ENCODE results near the gene PSMC5. TPM values are rescaled to one million over a fixed set of nuclear protein-coding genes. Genes with fewer than 3 reads are reported as not detected.

PSMC5 gene
- total RNA-seq, 2 experiments from 2014 or later, result 157 to 195 TPM

DNA sequence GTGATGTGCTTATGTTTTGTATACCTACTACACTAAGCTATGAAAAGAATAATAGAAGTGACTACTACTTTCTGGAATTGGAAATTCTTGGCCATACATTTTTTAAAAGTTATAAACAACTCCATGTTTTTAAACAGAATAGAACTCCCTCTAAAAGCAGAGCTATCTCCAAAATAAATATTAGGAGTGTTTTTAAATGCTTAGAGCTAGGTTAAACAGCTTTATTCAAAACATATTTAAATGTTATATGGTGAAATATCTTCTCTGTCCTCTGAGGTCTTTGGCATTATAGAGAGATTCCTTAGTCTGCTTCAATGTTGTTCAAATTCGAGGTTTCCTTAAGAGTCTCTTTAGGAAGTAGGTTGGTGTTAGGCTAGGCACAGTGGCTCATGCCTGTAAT is 22.9 kb upstream of the PSMC5 start:
- Mint-ChIP-seq H3K4me3 (no peak overlapping the region), H3K27ac (no peak overlapping the region), H3K36me3 (peaks cover 59% of the 10 kb centered on the region), H3K27me3 (no peaks in the 10 kb centered on the region), H3K4me1 (peaks cover 5% of the 10 kb centered on the region), H3K9me3 (ENCODE audit: low read depth) (no peaks in the 10 kb centered on the region)
- DNase-seq (no peak), ATAC-seq (no peak)
- CTCF ChIA-PET, result interaction anchor here (1.1 to 1.4 kb wide), 5 partner anchors 12 to 31 kb away, joined by 3 to 5 read pairs (median 4); no protein-coding TSS in a partner anchor

DNA sequence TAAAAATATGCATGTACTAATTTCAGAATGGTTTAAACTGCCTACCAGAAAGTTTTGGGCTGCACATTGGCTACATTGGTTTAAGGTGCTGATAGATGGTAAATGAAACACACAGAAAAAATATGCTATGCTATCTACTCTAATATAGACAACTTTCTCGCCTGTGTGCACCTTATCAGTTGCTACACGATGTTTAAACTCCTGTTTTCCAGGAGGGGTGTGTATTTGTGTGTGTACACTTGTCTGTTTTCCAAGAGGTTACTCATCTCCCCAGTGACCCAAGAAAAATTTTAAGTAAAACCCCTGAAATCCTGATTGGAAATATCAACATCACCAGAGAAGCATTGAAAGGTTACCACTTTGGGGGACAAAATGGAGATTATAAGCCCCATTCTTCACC is 21.6 kb upstream of the PSMC5 start:
- Mint-ChIP-seq H3K4me3 (no peak overlapping the region), H3K9me3 (ENCODE audit: low read depth) (no peaks in the 10 kb centered on the region), H3K27ac (peak overlapping the region; percentile 47), H3K36me3 (peaks cover 57% of the 10 kb centered on the region), H3K4me1 (peaks cover 5% of the 10 kb centered on the region), H3K27me3 (no peaks in the 10 kb centered on the region)
- DNase-seq (no peak), ATAC-seq (no peak)
- CTCF ChIA-PET, result no interaction called here

DNA sequence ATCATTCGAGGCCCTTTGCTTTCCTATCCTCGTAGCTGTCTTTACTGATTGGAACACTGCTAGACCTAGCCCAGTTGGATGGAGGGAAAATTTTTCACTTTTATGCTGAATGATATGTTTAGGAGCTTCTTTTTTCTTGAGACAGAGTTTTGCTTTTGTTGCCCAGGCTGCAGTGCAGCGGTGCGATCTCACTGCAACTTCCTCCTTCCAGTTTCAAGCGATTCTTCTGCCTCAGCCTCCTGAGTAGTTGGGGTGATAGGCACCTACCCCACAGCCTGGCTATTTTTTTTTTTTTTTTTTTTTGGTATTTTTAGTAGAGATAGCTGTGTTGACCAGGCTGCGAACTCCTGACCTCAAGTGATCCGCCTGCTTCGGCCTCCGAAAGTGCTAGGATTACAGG is 17.3 kb upstream of the PSMC5 start:
- Mint-ChIP-seq H3K36me3 (peaks cover 73% of the 10 kb centered on the region), H3K4me3 (no peak overlapping the region), H3K4me1 (peaks cover 5% of the 10 kb centered on the region), H3K27ac (no peak overlapping the region), H3K9me3 (ENCODE audit: low read depth) (no peaks in the 10 kb centered on the region), H3K27me3 (no peaks in the 10 kb centered on the region)
- DNase-seq, result no peak
- CTCF ChIA-PET, result no interaction called here
- ATAC-seq, result no peak

DNA sequence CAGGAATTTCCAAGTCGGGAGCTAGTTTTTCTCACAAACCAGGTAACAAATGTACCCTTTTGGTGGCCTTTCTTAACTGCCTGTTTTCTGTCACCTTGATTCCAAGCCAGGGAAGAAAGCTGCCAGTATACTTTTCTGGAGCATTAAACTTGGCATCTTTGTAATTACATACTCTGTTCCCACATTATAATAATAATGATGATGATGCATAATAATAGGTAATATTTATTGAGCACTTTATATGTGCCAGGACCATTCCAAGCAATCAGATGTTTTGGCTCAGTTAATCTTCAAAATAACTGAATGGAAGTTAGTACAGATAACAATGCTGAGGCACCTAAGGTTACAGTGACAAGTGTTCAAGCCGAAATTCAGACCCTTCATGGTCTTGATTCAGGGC is 11.1 kb upstream of the PSMC5 start:
- Mint-ChIP-seq H3K27ac (no peak overlapping the region), H3K36me3 (peaks cover 74% of the 10 kb centered on the region), H3K27me3 (no peaks in the 10 kb centered on the region), H3K9me3 (ENCODE audit: low read depth) (no peaks in the 10 kb centered on the region), H3K4me3 (no peak overlapping the region), H3K4me1 (peaks cover 3% of the 10 kb centered on the region)
- CTCF ChIA-PET, result interaction anchor here (1.0 to 1.6 kb wide), 2 partner anchors 10 to 14 kb away, joined by 3 to 5 read pairs; no protein-coding TSS in a partner anchor
- DNase-seq, result no peak
- ATAC-seq, result no peak

DNA sequence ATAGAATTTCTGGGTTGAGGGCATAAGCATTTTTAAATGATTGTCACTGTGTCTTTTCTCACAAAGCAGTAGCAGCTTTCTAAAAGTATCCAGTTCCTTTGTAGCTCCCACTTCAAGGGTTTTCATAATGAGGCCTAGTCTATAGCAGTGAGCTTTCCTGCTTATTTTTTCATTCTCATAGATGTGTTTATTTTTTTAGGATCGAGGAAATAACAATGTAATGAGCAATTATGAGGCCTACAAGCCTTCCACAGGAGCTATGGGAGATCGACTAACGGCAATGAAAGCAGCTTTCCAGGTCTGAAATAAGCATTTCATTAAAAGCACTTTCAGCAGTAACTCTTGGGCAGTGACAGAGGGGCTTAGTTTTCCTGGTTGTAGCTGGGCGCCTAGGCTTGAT is 10.6 kb upstream of the PSMC5 start:
- Mint-ChIP-seq H3K9me3 (ENCODE audit: low read depth) (no peaks in the 10 kb centered on the region), H3K27me3 (no peaks in the 10 kb centered on the region), H3K4me3 (no peak overlapping the region), H3K27ac (no peak overlapping the region), H3K4me1 (peaks cover 4% of the 10 kb centered on the region), H3K36me3 (peaks cover 75% of the 10 kb centered on the region)
- CTCF ChIA-PET, result interaction anchor here (0.6 to 1.0 kb wide), 2 partner anchors 9 to 170 kb away, joined by 3 to 5 read pairs; no protein-coding TSS in a partner anchor
- ATAC-seq (no peak), DNase-seq (no peak)

DNA sequence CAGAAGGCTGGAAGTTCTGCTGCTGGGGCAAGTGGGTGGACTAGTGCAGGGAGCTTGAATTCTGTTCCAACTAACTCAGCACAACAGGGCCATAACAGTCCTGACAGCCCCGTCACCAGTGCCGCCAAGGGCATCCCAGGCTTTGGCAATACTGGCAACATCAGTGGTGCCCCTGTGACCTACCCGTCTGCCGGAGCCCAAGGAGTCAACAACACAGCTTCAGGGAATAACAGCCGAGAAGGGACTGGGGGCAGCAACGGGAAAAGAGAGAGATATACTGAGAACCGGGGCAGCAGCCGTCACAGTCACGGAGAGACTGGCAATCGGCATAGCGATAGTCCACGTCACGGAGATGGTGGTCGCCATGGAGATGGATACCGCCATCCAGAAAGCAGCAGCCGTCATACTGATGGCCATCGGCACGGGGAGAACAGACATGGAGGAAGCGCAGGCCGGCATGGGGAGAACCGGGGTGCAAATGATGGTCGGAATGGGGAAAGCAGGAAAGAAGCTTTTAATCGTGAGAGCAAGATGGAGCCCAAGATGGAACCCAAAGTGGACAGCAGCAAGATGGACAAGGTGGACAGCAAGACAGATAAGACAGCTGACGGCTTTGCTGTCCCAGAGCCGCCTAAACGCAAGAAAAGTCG is 9.4 kb upstream of the PSMC5 start:
- ATAC-seq, result no peak
- Mint-ChIP-seq H3K9me3 (ENCODE audit: low read depth) (no peaks in the 10 kb centered on the region), H3K36me3 (peaks cover 78% of the 10 kb centered on the region), H3K27me3 (no peaks in the 10 kb centered on the region), H3K4me1 (peaks cover 9% of the 10 kb centered on the region), H3K4me3 (no peak overlapping the region), H3K27ac (no peak overlapping the region)
- no peak for DNase-seq
- CTCF ChIA-PET, result interaction anchor here (0.6 to 1.5 kb wide), 3 partner anchors 10 to 20 kb away, joined by 3 to 5 read pairs (median 3); partner anchors contain the start of genes FTSJ3 and PSMC5

DNA sequence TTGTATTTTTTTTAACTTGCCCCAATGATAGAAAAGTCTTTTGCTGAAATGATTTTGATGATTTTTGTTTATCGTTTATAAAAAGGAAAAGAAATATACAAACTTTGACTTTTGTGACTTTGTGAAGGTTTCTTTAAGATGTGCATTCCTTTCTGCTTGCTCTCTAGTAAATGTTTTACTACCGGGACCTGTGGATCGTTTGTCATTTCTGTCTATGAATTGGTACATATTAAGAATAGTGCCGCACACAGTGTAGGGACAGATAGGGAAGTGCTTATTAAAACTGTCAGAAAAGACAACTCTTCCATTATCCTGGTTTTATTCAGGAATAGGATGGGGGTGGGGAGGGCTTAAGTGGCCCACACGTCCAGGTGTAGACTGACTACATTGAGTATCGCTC is 8.1 kb upstream of the PSMC5 start:
- H3K9me3 Mint-ChIP-seq (ENCODE audit: low read depth), result no peaks in the 10 kb centered on the region
- peaks cover 78% of the 10 kb centered on the region for H3K36me3 Mint-ChIP-seq
- CTCF ChIA-PET, result interaction anchor here (1.5 to 1.7 kb wide), 2 partner anchors 16 to 46 kb away, joined by 3 read pairs; partner anchors contain the start of genes CCDC47 and DDX42
- H3K4me3 Mint-ChIP-seq, result no peak overlapping the region
- no peak overlapping the region for H3K27ac Mint-ChIP-seq
- H3K4me1 Mint-ChIP-seq, result peaks cover 19% of the 10 kb centered on the region
- no peak for DNase-seq
- no peak for ATAC-seq
- no peaks in the 10 kb centered on the region for H3K27me3 Mint-ChIP-seq

DNA sequence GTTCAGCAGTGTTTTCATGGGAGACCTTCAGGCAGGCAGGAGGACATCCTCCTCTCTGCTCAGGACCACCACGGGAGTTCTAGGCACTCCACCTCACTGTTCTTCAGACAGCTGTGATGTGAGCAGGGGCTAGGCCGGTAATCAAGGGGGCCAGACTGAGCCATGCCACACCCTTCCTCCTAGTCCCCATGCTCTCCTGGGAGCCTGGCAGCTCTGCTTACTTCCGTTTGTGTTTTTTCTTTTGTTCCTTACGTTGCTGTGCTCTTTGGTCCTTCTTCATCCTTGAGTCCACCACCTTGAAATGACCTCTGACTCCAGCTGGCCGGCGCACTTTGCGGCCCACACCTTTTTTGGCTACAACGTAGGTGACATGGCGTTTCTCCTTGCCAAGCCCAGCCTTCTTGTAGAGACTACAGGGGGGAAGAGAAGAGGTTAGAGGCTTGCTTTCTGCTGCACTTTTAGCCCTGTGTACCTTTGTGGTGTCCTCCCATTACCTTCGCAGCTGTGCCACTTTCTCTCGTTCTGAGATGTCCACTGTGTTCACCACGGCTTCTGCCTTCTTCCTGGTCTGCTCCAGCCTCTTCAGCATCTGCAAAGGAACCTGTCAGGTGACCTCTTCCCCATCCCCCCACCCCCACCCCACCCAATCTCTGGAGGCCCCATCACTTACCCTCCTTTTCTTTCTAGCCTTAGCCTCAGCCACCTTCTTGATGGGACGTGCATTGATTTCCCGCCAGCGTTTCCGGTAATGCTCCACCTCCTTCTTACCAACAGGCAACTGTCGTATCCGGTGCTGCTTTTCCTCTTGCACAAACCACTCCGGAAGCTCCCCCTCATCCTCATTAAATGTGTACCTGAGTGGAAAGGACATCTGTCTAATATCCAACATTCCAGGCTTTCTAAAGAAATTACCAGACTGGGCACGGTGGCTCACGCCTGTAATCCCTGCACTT is 7.4 kb upstream of the PSMC5 start:
- DNase-seq, result no peak
- Mint-ChIP-seq H3K27ac (peak overlapping the region; percentile 63), H3K36me3 (peaks cover 81% of the 10 kb centered on the region), H3K27me3 (no peaks in the 10 kb centered on the region), H3K4me3 (peak overlapping the region; percentile 9), H3K4me1 (peaks cover 25% of the 10 kb centered on the region), H3K9me3 (ENCODE audit: low read depth) (no peaks in the 10 kb centered on the region)
- ATAC-seq, result no peak
- CTCF ChIA-PET, result interaction anchor here (1.5 to 2.8 kb wide), 3 partner anchors 15 to 46 kb away, joined by 3 to 6 read pairs (median 3); partner anchors contain the start of genes CCDC47 and DDX42

DNA sequence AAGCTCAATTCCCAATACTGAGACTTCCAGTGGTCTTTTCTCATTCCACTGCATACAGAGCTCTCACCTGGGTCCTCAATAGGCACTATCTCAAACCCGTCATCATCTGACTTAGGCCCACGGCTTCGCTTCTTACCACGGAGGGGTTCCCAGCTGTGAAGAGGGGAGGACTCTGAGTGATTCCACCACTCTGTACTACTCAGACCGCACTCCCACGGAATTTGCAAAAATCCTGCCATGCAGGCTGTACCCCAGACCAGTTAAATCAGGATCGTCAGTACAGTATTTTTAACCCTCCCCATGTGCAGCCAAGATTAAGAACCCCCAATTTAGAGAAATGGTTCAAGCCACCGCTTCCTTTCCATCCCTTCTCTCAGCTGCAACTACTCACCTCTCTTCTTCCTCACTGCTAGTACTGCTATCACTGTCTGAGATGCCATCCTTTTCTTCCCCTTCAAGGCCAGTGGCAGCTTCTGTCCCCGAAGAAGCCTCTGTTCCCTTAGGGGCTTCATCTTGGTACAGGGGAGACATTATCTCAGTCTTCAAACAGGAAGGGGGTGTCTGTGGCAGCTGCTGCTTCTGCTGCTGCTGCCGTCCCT is 6.2 kb upstream of the PSMC5 start:
- H3K4me3 Mint-ChIP-seq, result no peak overlapping the region
- H3K4me1 Mint-ChIP-seq, result peaks cover 36% of the 10 kb centered on the region
- no peaks in the 10 kb centered on the region for H3K27me3 Mint-ChIP-seq

DNA sequence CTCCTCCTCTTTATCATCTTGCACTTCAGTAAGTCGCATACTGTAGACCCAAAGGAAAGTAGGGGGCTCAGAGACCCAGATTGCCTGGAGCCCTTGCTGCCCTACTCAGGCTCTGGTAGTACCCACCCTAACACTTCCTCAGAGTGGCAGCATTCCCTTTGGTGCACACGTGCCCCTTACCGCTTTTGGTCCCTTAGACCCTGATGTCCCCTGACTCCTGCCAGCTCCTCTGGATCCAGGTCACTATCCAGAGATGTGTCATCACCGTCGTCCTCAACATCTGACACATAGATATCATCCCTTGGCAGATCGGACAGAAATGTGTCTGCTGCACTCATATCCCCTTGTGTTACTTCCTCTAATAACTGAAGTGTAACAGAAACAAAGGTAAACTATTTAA is 5.4 kb upstream of the PSMC5 start:
- Mint-ChIP-seq H3K4me1 (peaks cover 43% of the 10 kb centered on the region), H3K9me3 (ENCODE audit: low read depth) (no peaks in the 10 kb centered on the region), H3K27ac (peak overlapping the region; percentile 49), H3K4me3 (no peak overlapping the region), H3K36me3 (peaks cover 79% of the 10 kb centered on the region), H3K27me3 (no peaks in the 10 kb centered on the region)
- CTCF ChIA-PET, result interaction anchor here (2.8 kb wide), 1 partner anchor 13 kb away, joined by 6 read pairs; no protein-coding TSS in a partner anchor
- ATAC-seq (no peak), DNase-seq (no peak)

More for the DNA sequence above, 6.2 kb upstream of the PSMC5 start:
- CTCF ChIA-PET, result interaction anchor here (2.8 kb wide), 1 partner anchor 14 kb away, joined by 6 read pairs; no protein-coding TSS in a partner anchor
- Mint-ChIP-seq H3K27ac (peak overlapping the region; percentile 39), H3K9me3 (ENCODE audit: low read depth) (no peaks in the 10 kb centered on the region), H3K36me3 (peaks cover 82% of the 10 kb centered on the region)
- DNase-seq (no peak), ATAC-seq (no peak)

DNA sequence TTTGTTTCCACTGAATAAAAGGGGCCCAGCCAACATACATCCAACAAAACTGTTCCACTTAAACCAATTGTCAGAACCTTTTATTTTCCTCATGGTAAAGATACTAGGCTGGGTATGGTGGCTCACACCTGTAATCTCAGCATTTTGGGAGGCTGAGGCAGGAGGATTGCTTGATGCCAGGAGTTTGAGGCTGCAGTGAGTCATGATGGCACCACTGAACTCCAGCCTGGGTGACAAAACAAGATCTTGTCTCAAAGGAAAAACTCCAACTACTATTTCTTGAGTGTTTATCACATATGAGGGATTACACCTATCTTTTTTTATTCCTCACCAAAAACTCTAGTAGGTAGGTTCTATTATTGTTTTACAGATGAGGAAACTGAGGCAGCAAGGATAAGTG is 4.7 kb upstream of the PSMC5 start:
- CTCF ChIA-PET, result interaction anchor here (2.8 kb wide), 1 partner anchor 13 kb away, joined by 6 read pairs; no protein-coding TSS in a partner anchor

DNA sequence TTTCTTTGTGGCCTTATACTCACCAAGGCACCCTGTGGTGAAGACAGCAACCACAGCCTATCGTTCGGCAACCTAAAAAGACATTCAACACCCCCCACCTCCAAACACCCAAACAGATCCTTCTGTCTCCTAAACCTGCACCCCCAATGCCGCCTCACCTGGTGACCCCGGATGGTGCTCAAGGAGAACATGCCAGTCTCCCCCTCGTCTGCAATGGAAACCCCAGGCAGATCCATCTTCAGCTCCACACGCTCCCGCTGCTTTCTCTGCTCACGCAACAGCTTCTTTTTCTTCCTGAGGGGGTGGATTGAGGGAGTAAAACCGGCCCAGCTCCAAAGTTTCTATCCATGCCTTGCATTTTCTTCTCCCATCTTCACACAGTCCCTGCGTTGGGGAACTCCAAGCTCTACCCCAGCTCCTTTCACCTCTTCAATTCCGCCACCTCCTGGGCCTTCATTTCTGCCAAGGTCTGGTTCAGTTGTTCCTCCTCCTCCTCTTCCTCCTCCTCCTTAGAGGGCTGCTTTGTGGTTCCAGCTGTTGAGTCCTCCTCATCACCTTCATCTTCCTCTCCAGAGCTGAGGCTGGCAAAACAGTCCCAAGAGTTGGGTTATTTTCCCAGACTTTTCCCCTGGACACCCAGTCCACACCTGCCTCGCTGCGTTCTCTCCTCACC is 3.4 kb upstream of the PSMC5 start:
- ATAC-seq, result no peak
- Mint-ChIP-seq H3K27ac (peak overlapping the region; percentile 25), H3K36me3 (peaks cover 69% of the 10 kb centered on the region), H3K9me3 (ENCODE audit: low read depth) (no peaks in the 10 kb centered on the region), H3K4me3 (no peak overlapping the region), H3K4me1 (peaks cover 54% of the 10 kb centered on the region), H3K27me3 (no peaks in the 10 kb centered on the region)
- DNase-seq, result no peak
- CTCF ChIA-PET, result interaction anchor here (1.6 to 2.0 kb wide), 3 partner anchors 11 to 212 kb away, joined by 3 to 7 read pairs (median 6); no protein-coding TSS in a partner anchor

More for the DNA sequence above, 4.7 kb upstream of the PSMC5 start:
- ATAC-seq, result no peak
- peaks cover 45% of the 10 kb centered on the region for H3K4me1 Mint-ChIP-seq
- no peak overlapping the region for H3K4me3 Mint-ChIP-seq
- H3K27me3 Mint-ChIP-seq, result no peaks in the 10 kb centered on the region
- no peak for DNase-seq
- H3K27ac Mint-ChIP-seq, result no peak overlapping the region
- no peaks in the 10 kb centered on the region for H3K9me3 Mint-ChIP-seq (ENCODE audit: low read depth)
- H3K36me3 Mint-ChIP-seq, result peaks cover 75% of the 10 kb centered on the region
